ENCODE data around the gene IL17B. TPM values are rescaled to one million over a fixed set of nuclear protein-coding genes. Genes with fewer than 3 reads are reported as not detected.

IL17B gene
- total and polyA plus RNA-seq, 8 donors = 0.56 to 31.0 (median 1.8) TPM; not detected in 3

- Histone ChIP-seq H3K4me3 (peak overlapping the region; percentile 46 to 63 (median 59)), H3K4me1 (peaks cover 4 to 26% (median 22%) of the 10 kb centered on the region in 4 donors), H3K27me3 (no peaks in the 10 kb centered on the region), H3K27ac (peak overlapping the region in 4 of 5 donors; percentile 88 to 95 (median 90)), H3K36me3 (peaks cover 0 to 75% (median 5%) of the 10 kb centered on the region in 4 donors), H3K9me3 (no peaks in the 10 kb centered on the region)
- intact Hi-C loops (cut with DNase I; ENCODE audit: low total_unique reads) = no loop called here
- TF ChIP-seq CTCF (IDR thresholded peaks at IDR 0.05) (no peak), POLR2A (IDR thresholded peaks at IDR 0.05) (no peak), POLR2AphosphoS5 (IDR thresholded peaks at IDR 0.05) (no peak), EP300 (IDR thresholded peaks at IDR 0.05) (no peak)
- WGBS, 5 donors = 59 to 81% (median 78%) methylated on average over 5 to 7 of the region's 7 CpGs
- no peak for DNase-seq
Observed at GRCh38 chr5:149410071-149410470, 31.0 kb upstream of the IL17B start.

- no peak for TF ChIP-seq POLR2A (IDR thresholded peaks at IDR 0.05)
- no peak for TF ChIP-seq CTCF (IDR thresholded peaks at IDR 0.05)
- TF ChIP-seq EP300 (IDR thresholded peaks at IDR 0.05) = no peak
- TF ChIP-seq POLR2AphosphoS5 (IDR thresholded peaks at IDR 0.05) = no peak
- peak in 1 of 2 donors; percentile 11 for DNase-seq
- Histone ChIP-seq H3K4me1 (peaks cover 7 to 24% (median 20%) of the 10 kb centered on the region in 4 donors), H3K27me3 (no peaks in the 10 kb centered on the region), H3K27ac (peak overlapping the region; percentile 24 to 95 (median 89)), H3K9me3 (no peaks in the 10 kb centered on the region), H3K36me3 (peaks cover 0 to 69% (median 5%) of the 10 kb centered on the region in 4 donors), H3K4me3 (peak overlapping the region; percentile 46 to 63 (median 59))
- WGBS, 5 donors = 64 to 84% (median 72%) methylated on average over 5 to 6 of the region's 6 CpGs
- intact Hi-C loops (cut with DNase I; ENCODE audit: low total_unique reads) = no loop called here
Observed at GRCh38 chr5:149409268-149409948, 30.3 kb upstream of the IL17B start.

- H3K9me3 ChIP-seq = no peaks in the 10 kb centered on the region
- intact Hi-C loops (cut with DNase I; ENCODE audit: low total_unique reads) = no loop called here
- 67 to 83% (median 79%) methylated on average over 12 of the region's 12 CpGs for WGBS, 5 donors
- peak overlapping the region; percentile 46 to 63 (median 59) for H3K4me3 ChIP-seq
- no peaks in the 10 kb centered on the region for H3K27me3 ChIP-seq
- peak in 1 of 2 donors; percentile 19 for DNase-seq
- H3K36me3 ChIP-seq = peaks cover 0 to 64% (median 5%) of the 10 kb centered on the region in 4 donors
- TF ChIP-seq POLR2A (IDR thresholded peaks at IDR 0.05) = no peak
- TF ChIP-seq EP300 (IDR thresholded peaks at IDR 0.05) = no peak
- TF ChIP-seq CTCF (IDR thresholded peaks at IDR 0.05) = no peak
- no peak for TF ChIP-seq POLR2AphosphoS5 (IDR thresholded peaks at IDR 0.05)
- peak overlapping the region; percentile 28 to 95 (median 89) for H3K27ac ChIP-seq
- peaks cover 11 to 26% (median 20%) of the 10 kb centered on the region in 4 donors for H3K4me1 ChIP-seq
Observed at GRCh38 chr5:149408252-149409099, 29.4 kb upstream of the IL17B start.
